ENCODE measurements around the gene SEMA3G. TPM values are rescaled to one million over a fixed set of nuclear protein-coding genes. Genes with fewer than 3 reads are reported as not detected.

The SEMA3G gene
- total and polyA plus RNA-seq, 2 experiments from 2014 or later: 3.4 to 13.6 TPM

DNA sequence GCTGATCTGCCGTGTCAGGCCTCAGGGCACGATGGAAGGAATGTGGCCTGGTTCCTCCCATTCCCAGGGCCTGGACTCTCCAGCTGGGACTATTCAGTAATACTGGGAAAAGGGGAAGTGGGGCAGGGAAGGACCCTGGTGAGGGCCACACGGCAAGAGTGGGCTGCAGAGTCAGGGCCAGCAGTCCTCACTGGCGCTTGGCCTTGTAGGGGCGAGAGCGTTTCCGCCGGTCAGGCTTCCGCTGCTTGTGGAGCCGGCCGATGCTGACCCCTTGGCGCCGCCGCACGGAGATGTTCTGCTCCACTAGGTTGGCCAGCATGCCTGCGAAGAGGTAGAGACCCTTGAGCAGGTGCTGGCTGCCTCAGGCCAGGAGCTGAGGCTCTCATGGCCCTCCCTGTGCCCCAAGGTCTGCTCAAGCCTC is 42.8 kb downstream of the SEMA3G start:
- H3K27me3 ChIP-seq: no peaks in the 10 kb centered on the region
- H3K4me1 ChIP-seq (ENCODE audit: low read depth): no peaks in the 10 kb centered on the region
- TF ChIP-seq, protein P1, sequence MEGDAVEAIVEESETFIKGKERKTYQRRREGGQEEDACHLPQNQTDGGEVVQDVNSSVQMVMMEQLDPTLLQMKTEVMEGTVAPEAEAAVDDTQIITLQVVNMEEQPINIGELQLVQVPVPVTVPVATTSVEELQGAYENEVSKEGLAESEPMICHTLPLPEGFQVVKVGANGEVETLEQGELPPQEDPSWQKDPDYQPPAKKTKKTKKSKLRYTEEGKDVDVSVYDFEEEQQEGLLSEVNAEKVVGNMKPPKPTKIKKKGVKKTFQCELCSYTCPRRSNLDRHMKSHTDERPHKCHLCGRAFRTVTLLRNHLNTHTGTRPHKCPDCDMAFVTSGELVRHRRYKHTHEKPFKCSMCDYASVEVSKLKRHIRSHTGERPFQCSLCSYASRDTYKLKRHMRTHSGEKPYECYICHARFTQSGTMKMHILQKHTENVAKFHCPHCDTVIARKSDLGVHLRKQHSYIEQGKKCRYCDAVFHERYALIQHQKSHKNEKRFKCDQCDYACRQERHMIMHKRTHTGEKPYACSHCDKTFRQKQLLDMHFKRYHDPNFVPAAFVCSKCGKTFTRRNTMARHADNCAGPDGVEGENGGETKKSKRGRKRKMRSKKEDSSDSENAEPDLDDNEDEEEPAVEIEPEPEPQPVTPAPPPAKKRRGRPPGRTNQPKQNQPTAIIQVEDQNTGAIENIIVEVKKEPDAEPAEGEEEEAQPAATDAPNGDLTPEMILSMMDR (IDR thresholded peaks at IDR 0.05; ENCODE audit: low read depth, low read length): no peak
- no peaks in the 10 kb centered on the region for H3K9me3 ChIP-seq (ENCODE audit: low read depth)
- peaks cover 47% of the 10 kb centered on the region for H3K36me3 ChIP-seq
- no peak overlapping the region for H3K4me3 ChIP-seq
- H3K27ac ChIP-seq: no peak overlapping the region
- DNase-seq (ENCODE audit: low read depth in 1 of 2, low spot score in 1 of 2): no peak

DNA sequence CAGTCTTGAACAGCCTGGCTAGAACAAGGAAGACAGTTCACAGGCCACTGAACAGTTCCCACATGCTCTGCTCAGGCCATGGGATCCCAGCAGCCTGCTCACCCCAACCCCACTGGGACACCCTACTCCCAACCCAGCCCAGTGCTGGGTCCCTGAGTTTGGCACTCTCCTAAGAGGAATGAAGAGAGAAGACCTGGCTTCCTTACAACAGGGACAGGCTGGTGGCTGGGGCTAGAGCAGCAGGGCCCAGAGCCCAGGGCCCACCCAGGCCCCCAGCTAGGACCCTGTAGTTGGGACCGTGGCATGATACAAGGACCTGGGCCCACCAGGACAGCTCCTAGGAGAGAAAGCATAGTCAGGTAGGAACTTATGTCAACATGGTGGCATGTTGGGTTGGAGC is 43.4 kb downstream of the SEMA3G start:
- no peaks in the 10 kb centered on the region for H3K4me1 ChIP-seq (ENCODE audit: low read depth)
- H3K9me3 ChIP-seq (ENCODE audit: low read depth): no peaks in the 10 kb centered on the region
- H3K4me3 ChIP-seq: no peak overlapping the region
- H3K27ac ChIP-seq: no peak overlapping the region
- DNase-seq (ENCODE audit: low read depth in 1 of 2, low spot score in 1 of 2): no peak
- no peaks in the 10 kb centered on the region for H3K27me3 ChIP-seq
- TF ChIP-seq, protein P1 (IDR thresholded peaks at IDR 0.05; ENCODE audit: low read depth, low read length): no peak
- H3K36me3 ChIP-seq: peaks cover 41% of the 10 kb centered on the region

DNA sequence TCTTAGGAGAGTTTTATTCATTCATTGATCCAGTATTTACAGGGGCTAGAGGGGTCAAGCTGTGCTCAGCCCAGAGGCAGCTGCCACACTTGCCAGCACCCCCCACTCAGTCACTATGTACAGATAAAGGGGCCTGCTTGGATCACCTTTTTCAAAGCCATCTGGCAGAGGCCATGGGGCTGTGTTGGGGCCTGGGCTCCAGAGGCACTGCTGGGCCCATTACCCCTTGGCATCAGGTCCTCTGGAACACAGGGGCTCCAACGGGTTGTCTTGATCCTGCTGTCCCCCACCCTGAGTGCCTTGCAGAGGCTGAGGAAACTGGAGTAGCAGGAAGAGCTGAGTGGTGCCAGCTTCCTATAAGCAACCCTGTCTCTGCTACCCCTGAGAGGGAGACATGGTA is 43.9 kb downstream of the SEMA3G start:
- no peaks in the 10 kb centered on the region for H3K9me3 ChIP-seq (ENCODE audit: low read depth)
- H3K27ac ChIP-seq: peak overlapping the region; percentile 54
- H3K4me1 ChIP-seq (ENCODE audit: low read depth): no peaks in the 10 kb centered on the region
- peaks cover 36% of the 10 kb centered on the region for H3K36me3 ChIP-seq
- H3K27me3 ChIP-seq: no peaks in the 10 kb centered on the region
- no peak overlapping the region for H3K4me3 ChIP-seq
- TF ChIP-seq, protein P1 (IDR thresholded peaks at IDR 0.05; ENCODE audit: low read depth, low read length): no peak
- no peak for DNase-seq (ENCODE audit: low read depth in 1 of 2, low spot score in 1 of 2)

DNA sequence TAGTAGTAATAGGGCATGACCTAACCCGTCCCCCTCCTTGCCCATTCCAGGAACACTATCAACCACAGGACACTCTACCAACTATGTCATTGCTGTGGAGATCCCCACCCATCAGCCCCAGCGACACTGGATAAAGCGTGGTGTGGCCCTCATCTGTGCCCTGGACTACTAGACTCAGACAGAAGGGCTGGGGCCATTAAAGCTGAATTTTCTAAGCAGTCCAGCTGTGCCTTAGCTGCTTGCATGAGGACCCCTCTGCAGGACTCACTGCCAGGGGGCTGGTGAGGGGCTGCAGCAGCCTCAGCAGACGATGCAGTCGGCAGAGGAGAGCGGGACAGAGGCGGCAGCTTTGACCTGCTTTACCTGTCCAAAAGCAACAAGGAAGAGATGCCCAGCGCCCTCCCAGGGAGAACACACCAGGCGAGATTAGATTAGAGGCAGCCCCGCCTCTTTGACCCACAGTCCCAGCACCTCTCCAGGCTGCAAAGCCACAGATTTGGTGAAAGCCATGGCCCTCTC is 44.6 kb downstream of the SEMA3G start:
- H3K36me3 ChIP-seq: peaks cover 30% of the 10 kb centered on the region
- no peaks in the 10 kb centered on the region for H3K27me3 ChIP-seq
- no peaks in the 10 kb centered on the region for H3K9me3 ChIP-seq (ENCODE audit: low read depth)
- TF ChIP-seq, protein P1 (IDR thresholded peaks at IDR 0.05; ENCODE audit: low read depth, low read length): no peak
- no peaks in the 10 kb centered on the region for H3K4me1 ChIP-seq (ENCODE audit: low read depth)
- peak overlapping the region; percentile 54 for H3K27ac ChIP-seq
- no peak for DNase-seq (ENCODE audit: low read depth in 1 of 2, low spot score in 1 of 2)
- no peak overlapping the region for H3K4me3 ChIP-seq

DNA sequence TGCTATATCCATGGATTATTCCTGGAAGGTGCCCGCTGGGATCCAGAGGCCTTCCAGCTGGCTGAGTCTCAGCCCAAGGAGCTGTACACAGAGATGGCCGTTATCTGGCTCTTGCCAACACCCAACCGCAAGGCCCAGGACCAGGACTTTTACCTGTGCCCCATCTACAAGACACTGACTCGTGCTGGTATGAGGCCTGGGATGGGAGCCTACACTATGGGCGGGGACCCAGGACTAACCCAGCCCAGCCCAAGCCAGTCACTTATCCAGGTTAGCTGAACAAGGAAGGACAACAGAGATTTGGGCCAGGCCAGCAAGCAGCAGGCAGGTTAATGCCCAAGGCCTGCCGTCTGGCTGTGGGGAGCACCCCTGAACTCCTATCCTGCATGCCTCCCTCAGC is 45.3 kb downstream of the SEMA3G start:
- TF ChIP-seq, protein P1 (IDR thresholded peaks at IDR 0.05; ENCODE audit: low read depth, low read length): no peak
- H3K9me3 ChIP-seq (ENCODE audit: low read depth): no peaks in the 10 kb centered on the region
- H3K4me3 ChIP-seq: no peak overlapping the region
- H3K27ac ChIP-seq: no peak overlapping the region
- no peaks in the 10 kb centered on the region for H3K4me1 ChIP-seq (ENCODE audit: low read depth)
- no peak for DNase-seq (ENCODE audit: low read depth in 1 of 2, low spot score in 1 of 2)
- no peaks in the 10 kb centered on the region for H3K27me3 ChIP-seq
- H3K36me3 ChIP-seq: peaks cover 25% of the 10 kb centered on the region

Measured in cardiac muscle cell (in vitro differentiated cells and primary cell).